ENCODE results near the gene NAB1. TPM values are rescaled to one million over a fixed set of nuclear protein-coding genes. Genes with fewer than 3 reads are reported as not detected.

The NAB1 gene
- total RNA-seq, 4 donors from 2014 or later, result 50.7 to 83.5 (median 58.5) TPM

GRCh38 chr2:190646780-190647522 is 1.9 kb upstream of the NAB1 start:
- no peak for ATAC-seq (ENCODE audit: low FRiP score)
- no peak for TF ChIP-seq CTCF (IDR thresholded peaks at IDR 0.05)
- no peak for DNase-seq (ENCODE audit: low spot score)

- DNase-seq (ENCODE audit: low spot score) (peak; percentile 74), ATAC-seq (ENCODE audit: low FRiP score) (peak; percentile 81)
- no peak for TF ChIP-seq CTCF (IDR thresholded peaks at IDR 0.05)
Observed at GRCh38 chr2:190648289-190649034, 421 bp upstream of the NAB1 start.

- no peak for TF ChIP-seq CTCF (IDR thresholded peaks at IDR 0.05)
- no peak for ATAC-seq (ENCODE audit: low FRiP score)
- no peak for DNase-seq (ENCODE audit: low spot score)
Observed at GRCh38 chr2:190649798-190650390, 1.0 kb downstream of the NAB1 start.

GRCh38 chr2:190651413-190651812 is 2.5 kb downstream of the NAB1 start:
- ATAC-seq (ENCODE audit: low FRiP score), result no peak
- no peak for DNase-seq (ENCODE audit: low spot score)
- no peak for TF ChIP-seq CTCF (IDR thresholded peaks at IDR 0.05)

- ATAC-seq (ENCODE audit: low FRiP score) (no peak), DNase-seq (ENCODE audit: low spot score) (no peak)
- no peak for TF ChIP-seq CTCF (IDR thresholded peaks at IDR 0.05)
Observed at GRCh38 chr2:190653231-190653630, 4.3 kb downstream of the NAB1 start.

GRCh38 chr2:190653931-190654330 is 5.0 kb downstream of the NAB1 start:
- ATAC-seq (ENCODE audit: low FRiP score) (no peak), DNase-seq (ENCODE audit: low spot score) (no peak)
- no peak for TF ChIP-seq CTCF (IDR thresholded peaks at IDR 0.05)

Measured in omental fat pad (tissue), 4 donors.